Endothelial cell of umbilical vein (primary cell): ENCODE measurements around the gene ACO2. TPM values are rescaled to one million over a fixed set of nuclear protein-coding genes. Genes with fewer than 3 reads are reported as not detected.

Source experiments
- BruUV-seq: library from RNA; stranded (reverse); fragments of 400-500 nt; replicated peaks from 2 replicates; lab custom pipeline; 2021; lab: Mats Ljungman, UMichigan
- CTCF ChIA-PET: fragments of 300-600, 350-600 bp; sonication (Branson Sonifier 250); formaldehyde crosslinking; loops from one replicate; lab custom pipeline; 2021; ENCODE audit warnings: antibody characterized with exemption, inconsistent platforms; lab: Charles Lee
- POLR2A ChIA-PET: fragments of 300-600, 350-600 bp; sonication (Branson Sonifier 250); formaldehyde crosslinking; loops from one replicate; lab custom pipeline; 2021; ENCODE audit warnings: antibody characterized with exemption, inconsistent platforms; lab: Charles Lee
- DNase-seq: peaks from one replicate; pipeline ENCODE4 v3.0.0-alpha.2; 2011; ENCODE audit warnings: low read depth, low spot score
- FAIRE-seq: peaks from 2 replicates; lab custom pipeline; 2011; peaks lifted over from hg19 to GRCh38; lab: Jason Lieb, UNC
- H2AFZ ChIP-seq: 2 replicates; pipeline ENCODE4 v1.6.0; 2012; ENCODE audit warnings: low read depth, low read length, control low read depth, inconsistent platforms
- H3K27ac ChIP-seq: 2 replicates; pipeline ENCODE4 v1.5.1; 2011; ENCODE audit warnings: low read depth, mild to moderate bottlenecking, control low read depth, low read length, moderate library complexity; ENCODE audit not compliant: insufficient read depth
- H3K27me3 ChIP-seq, 2 experiments: 2 replicates each; pipeline versions ENCODE4 v1.6.0 to v1.6.1; 2011; ENCODE audit warnings: low read length in 2 of 2, mixed read lengths in 1 of 2; ENCODE audit not compliant: control insufficient read depth in 2 of 2, insufficient read depth in 2 of 2
- H3K36me3 ChIP-seq, 2 experiments: 2 replicates in 1 of 2; 3 replicates in 1 of 2; pipeline ENCODE4 v1.5.1; 2011; ENCODE audit warnings: low read length in 2 of 2, mild to moderate bottlenecking in 1 of 2, moderate library complexity in 1 of 2; ENCODE audit not compliant: control insufficient read depth in 2 of 2, insufficient read depth in 2 of 2; ENCODE audit errors: extremely low read depth in 1 of 2
- H3K4me1 ChIP-seq: 3 replicates; pipeline ENCODE4 v1.5.1; 2011; ENCODE audit warnings: mild to moderate bottlenecking, low read length; ENCODE audit not compliant: control insufficient read depth, insufficient read depth; ENCODE audit errors: extremely low read depth
- H3K4me2 ChIP-seq: 2 replicates; pipeline ENCODE4 v1.6.1; 2011; ENCODE audit warnings: low read length, control low read depth, mixed read lengths; ENCODE audit not compliant: insufficient read depth
- H3K4me3 ChIP-seq, 3 experiments: fragments of 200-600 bp in 1 of 3; sonication (generic), shearing (Covaris generic) in 1 of 3; replicated peaks in 1 of 3; 2 replicates each; pipeline ENCODE4 v1.5.1; 2011 to 2016; ENCODE audit warnings: control low read depth in 3 of 3, low read length in 3 of 3, mild to moderate bottlenecking in 2 of 3, inconsistent platforms in 1 of 3, low read depth in 1 of 3, moderate library complexity in 1 of 3; ENCODE audit not compliant: insufficient read depth in 1 of 3
- H3K79me2 ChIP-seq: 2 replicates; pipeline ENCODE4 v1.6.0; 2012; ENCODE audit warnings: low read length, inconsistent platforms; ENCODE audit not compliant: control insufficient read depth, insufficient read depth
- H3K9ac ChIP-seq: replicated peaks from 2 replicates; pipeline ENCODE3; 2011; ENCODE audit warnings: low read length, control low read depth; ENCODE audit not compliant: insufficient read depth; ENCODE audit errors: extremely low read depth
- H3K9me1 ChIP-seq: replicated peaks from 3 replicates; pipeline ENCODE4 v1.6.0; 2011; ENCODE audit warnings: mild to moderate bottlenecking, low read length; ENCODE audit not compliant: control insufficient read depth, insufficient read depth; ENCODE audit errors: extremely low read depth
- H3K9me3 ChIP-seq: replicated peaks from 2 replicates; pipeline ENCODE4 v1.5.1; 2012; ENCODE audit warnings: low read length, inconsistent platforms; ENCODE audit not compliant: control insufficient read depth, insufficient read depth
- H4K20me1 ChIP-seq: replicated peaks from 2 replicates; pipeline ENCODE3; 2011; ENCODE audit warnings: mild to moderate bottlenecking, low read length; ENCODE audit not compliant: control insufficient read depth, insufficient read depth; ENCODE audit errors: extremely low read depth
- CTCF ChIP-seq, 2 donors: IDR thresholded peaks; 1 replicate in 1 of 2; 2 replicates in 1 of 2; pipeline ENCODE4 v1.5.1; 2011; ENCODE audit warnings: low read length in 2 of 2, mild to moderate bottlenecking in 2 of 2, moderate library complexity in 2 of 2, control low read depth in 1 of 2, inconsistent platforms in 1 of 2, low read depth in 1 of 2; ENCODE audit not compliant: insufficient read depth in 1 of 2; ENCODE audit errors: extremely low read depth in 1 of 2
- EZH2 ChIP-seq: IDR thresholded peaks from 2 replicates; pipeline ENCODE4 v1.6.1; 2012; ENCODE audit warnings: borderline replicate concordance, low read depth, mild to moderate bottlenecking, moderate library complexity, low read length, inconsistent platforms; ENCODE audit not compliant: severe bottlenecking
- FOS ChIP-seq: IDR thresholded peaks from 2 replicates; pipeline ENCODE4 v1.6.1; 2011; ENCODE audit warnings: mild to moderate bottlenecking, low read length, moderate library complexity, borderline replicate concordance; ENCODE audit not compliant: insufficient read depth
- GATA2 ChIP-seq: IDR thresholded peaks from 2 replicates; pipeline ENCODE4 v1.7.0; 2011; ENCODE audit warnings: low read depth, mild to moderate bottlenecking, moderate library complexity, mixed read lengths, low read length; ENCODE audit not compliant: insufficient read length, insufficient read depth
- JUN ChIP-seq: IDR thresholded peaks from 2 replicates; pipeline ENCODE4 v1.6.1; 2011; ENCODE audit warnings: borderline replicate concordance, low read depth; ENCODE audit not compliant: insufficient read length, insufficient read depth
- MAX ChIP-seq: IDR thresholded peaks from 2 replicates; pipeline ENCODE4 v1.6.1; 2011; ENCODE audit not compliant: insufficient read depth, insufficient read length
- MYC ChIP-seq: IDR thresholded peaks from one replicate; pipeline ENCODE4 v1.6.1; 2011; ENCODE audit warnings: mild to moderate bottlenecking, low read depth, low read length
- POLR2A ChIP-seq: IDR thresholded peaks from 2 replicates; pipeline ENCODE4 v1.6.1; 2012; ENCODE audit warnings: low read depth, mild to moderate bottlenecking, control low read depth, low read length
- POLR2AphosphoS5 ChIP-seq: IDR thresholded peaks from 2 replicates; pipeline ENCODE4 v1.6.1; 2012; ENCODE audit warnings: low read depth, mild to moderate bottlenecking, control low read depth, low read length, moderate library complexity; ENCODE audit not compliant: insufficient read depth
- dilution Hi-C: fragments of 300-500 bp; cut with MboI; formaldehyde crosslinking; loops from one replicate; pipeline ENCODE4 v1.15.0; 2019; ENCODE audit warnings: low sequenced_read_pairs; ENCODE audit not compliant: extremely low pct_ligation_motif_present
- intact Hi-C: fragments of 100-400 bp; cut with micrococcal nuclease; formaldehyde crosslinking; loops from one replicate; pipeline ENCODE4 v1.10.0; 2022
- polyA plus RNA-seq, 4 experiments: library from polyadenylated mRNA; depleted of rRNA in 3 of 4; stranded (reverse) in 3 of 4; unstranded in 1 of 4; fragments of >200 nt; gene quantifications; 2 replicates each; pipeline versions ENCODE4 v1.2.1 to v1.2.3, GENCODE V29; 2011 to 2012; ENCODE audit warnings: missing spikeins in 1 of 4
- total RNA-seq: library from RNA; stranded (reverse); gene quantifications from 2 replicates; pipeline ENCODE4 v1.2.3, GENCODE V29; 2021

ACO2 gene
- total and polyA plus RNA-seq, 2 donors (not counting 3 experiments of a cell fraction or from before 2014, with no cell fraction given) = 63.8 to 79.7 TPM

- H3K27ac ChIP-seq = no peak overlapping the region
- no peaks in the 10 kb centered on the region for H4K20me1 ChIP-seq
- no peaks in the 10 kb centered on the region for H3K9me1 ChIP-seq
- peaks cover 67% of the 10 kb centered on the region for H3K79me2 ChIP-seq
- TF ChIP-seq POLR2AphosphoS5 = no peak
- no peak for TF ChIP-seq MAX
- no peak for TF ChIP-seq FOS
- TF ChIP-seq GATA2 = no peak
- no peak overlapping the region for H2AFZ ChIP-seq
- no peaks in the 10 kb centered on the region for H3K27me3 ChIP-seq
- H3K36me3 ChIP-seq = no peaks in the 10 kb centered on the region
- H3K9me3 ChIP-seq = no peaks in the 10 kb centered on the region
- dilution Hi-C loops = no loop called here
- peaks cover 3% of the 10 kb centered on the region for H3K4me1 ChIP-seq
- POLR2A ChIA-PET = no interaction called here
- no TSS peak for BruUV-seq
- FAIRE-seq (no peak), DNase-seq (no peak)
- CTCF ChIA-PET = interaction anchor here (0.7 to 1.1 kb wide), 3 partner anchors 52 to 147 kb away, joined by 3 to 5 read pairs (median 4); no protein-coding TSS in a partner anchor
- no peak overlapping the region for H3K4me3 ChIP-seq
- H3K4me2 ChIP-seq = no peak overlapping the region
- no peak overlapping the region for H3K9ac ChIP-seq
- intact Hi-C loops = no loop called here
Observed at GRCh38 chr22:41474872-41475451, 6.0 kb downstream of the ACO2 start.

DNA sequence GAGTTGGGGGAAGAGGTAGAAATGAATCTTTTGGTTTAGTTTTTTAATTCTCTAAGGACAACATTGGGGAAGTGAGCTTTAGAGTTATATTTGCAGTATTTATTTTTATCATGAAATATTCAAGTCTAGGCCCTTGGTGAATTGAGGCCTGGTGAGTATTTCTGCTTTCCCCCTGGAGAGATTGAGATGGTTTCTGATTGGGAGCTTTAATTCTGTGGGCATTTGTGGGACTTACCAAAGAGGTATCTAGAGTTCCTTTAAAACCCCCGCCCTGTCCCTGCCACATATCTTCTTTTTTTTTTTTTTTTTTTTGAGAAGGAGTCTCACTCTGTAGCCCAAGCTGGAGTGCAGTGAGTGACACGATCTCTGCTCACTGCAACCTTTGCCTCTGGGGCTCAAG is 9.6 kb downstream of the ACO2 start:
- DNase-seq (no peak), FAIRE-seq (no peak)
- TF ChIP-seq GATA2 (no peak), FOS (no peak), MYC (no peak), EZH2 (no peak), JUN (no peak), CTCF (IDR thresholded peaks at IDR 0.05; ENCODE audit: extremely low read depth in 1 of 2, insufficient read depth in 1 of 2, low read depth in 1 of 2, low read length in 2 of 2) (no peak), POLR2A (no peak), MAX (no peak), POLR2AphosphoS5 (no peak)
- POLR2A ChIA-PET = interaction anchor here (1.3 kb wide), 1 partner anchor 9 kb away, joined by 3 read pairs; the partner anchor contains the start of genes ACO2 and PHF5A
- Histone ChIP-seq H3K79me2 (peaks cover 68% of the 10 kb centered on the region), H3K27ac (no peak overlapping the region), H3K4me1 (no peaks in the 10 kb centered on the region), H3K4me2 (no peak overlapping the region), H3K9me1 (no peaks in the 10 kb centered on the region), H3K9me3 (no peaks in the 10 kb centered on the region), H3K4me3 (no peak overlapping the region), H4K20me1 (no peaks in the 10 kb centered on the region), H3K36me3 (no peaks in the 10 kb centered on the region), H3K27me3 (no peaks in the 10 kb centered on the region), H2AFZ (no peak overlapping the region), H3K9ac (no peak overlapping the region)
- dilution Hi-C loops (no loop called here), intact Hi-C loops (no loop called here)
- CTCF ChIA-PET = interaction anchor here (0.7 to 1.5 kb wide), 3 partner anchors 39 to 75 kb away, joined by 3 to 7 read pairs (median 3); no protein-coding TSS in a partner anchor
- no TSS peak for BruUV-seq
